Caco-2 (cell line): ENCODE measurements around the gene OSCAR. TPM values are rescaled to one million over a fixed set of nuclear protein-coding genes. Genes with fewer than 3 reads are reported as not detected.

ENCODE experiments used
- BruUV-seq: library from RNA; stranded (reverse); fragments of 400-500 nt; replicated peaks from 2 replicates; lab custom pipeline; 2021; lab: Mats Ljungman, UMichigan
- CTCF ChIA-PET: fragments of 300-600 bp; sonication (Branson Sonifier 250); formaldehyde crosslinking; loops from one replicate; lab custom pipeline; 2022; ENCODE audit warnings: antibody characterized with exemption; lab: Charles Lee
- POLR2A ChIA-PET: fragments of 300-600 bp; sonication (Branson Sonifier 250); formaldehyde crosslinking; loops from one replicate; lab custom pipeline; 2022; ENCODE audit warnings: antibody characterized with exemption; lab: Charles Lee
- DNase-seq, 2 experiments: peaks; one replicate each; pipeline versions ENCODE4 v3.0.0 to v3.0.0-alpha.2; 2020 to 2022
- H3K27me3 ChIP-seq: replicated peaks from 2 replicates; pipeline ENCODE4 v1.6.0; 2011; ENCODE audit warnings: low read length; ENCODE audit not compliant: control insufficient read depth, insufficient read depth
- H3K36me3 ChIP-seq: 2 replicates; pipeline ENCODE4 v1.5.1; 2011; ENCODE audit warnings: low read length; ENCODE audit not compliant: control insufficient read depth, insufficient read depth
- H3K4me1 ChIP-seq: fragments of 250-450 bp; sonication (Bioruptor Pico); 2 replicates; pipeline ENCODE4 v1.5.1; 2020; ENCODE audit warnings: mild to moderate bottlenecking
- H3K4me3 ChIP-seq: 2 replicates; pipeline ENCODE4 v1.5.1; 2011; ENCODE audit warnings: low read depth, mild to moderate bottlenecking, control low read depth, low read length
- H3K9me3 ChIP-seq: fragments of 250-450 bp; sonication (Bioruptor Pico); 2 replicates; pipeline ENCODE4 v1.5.1; 2020; ENCODE audit warnings: mild to moderate bottlenecking, moderate library complexity
- H3K27ac Mint-ChIP-seq: one replicate; pipeline ENCODE4 v1.8.0; 2022; ENCODE audit warnings: mixed read lengths; ENCODE audit not compliant: unreplicated experiment
- H3K27me3 Mint-ChIP-seq: one replicate; pipeline ENCODE4 v1.8.0; 2022; ENCODE audit warnings: mixed read lengths; ENCODE audit not compliant: insufficient read depth, unreplicated experiment
- H3K36me3 Mint-ChIP-seq: one replicate; pipeline ENCODE4 v1.8.0; 2022; ENCODE audit warnings: mild to moderate bottlenecking, mixed read lengths; ENCODE audit not compliant: insufficient read depth, unreplicated experiment
- H3K4me1 Mint-ChIP-seq: one replicate; pipeline ENCODE4 v1.8.0; 2022; ENCODE audit warnings: low read depth, mixed read lengths; ENCODE audit not compliant: unreplicated experiment
- H3K4me3 Mint-ChIP-seq: one replicate; pipeline ENCODE4 v1.8.0; 2022; ENCODE audit warnings: mild to moderate bottlenecking, moderate library complexity, mixed read lengths; ENCODE audit not compliant: unreplicated experiment
- H3K9me3 Mint-ChIP-seq: one replicate; pipeline ENCODE4 v1.8.0; 2022; ENCODE audit warnings: mixed read lengths; ENCODE audit not compliant: unreplicated experiment
- intact Hi-C: fragments of 100-400 bp; cut with micrococcal nuclease; formaldehyde crosslinking; loops from one replicate; pipeline ENCODE4 v1.10.0; 2022; ENCODE audit not compliant: unreplicated experiment
- total RNA-seq: library from RNA; stranded (reverse); gene quantifications from 2 replicates; pipeline ENCODE4 v1.2.3, GENCODE V29; 2022
- TF ChIP-seq, protein P1 (sequence below), 2 experiments: fragments of 200-600 bp in 1 of 2; IDR thresholded peaks; 1 replicate in 1 of 2; 2 replicates in 1 of 2; pipeline versions ENCODE4 v1.5.1 to v1.8.0; 2011 to 2022; ENCODE audit warnings: antibody characterized with exemption in 1 of 2, control low read depth in 1 of 2, inconsistent platforms in 1 of 2, low read depth in 1 of 2, low read length in 1 of 2, mild to moderate bottlenecking in 1 of 2, moderate library complexity in 1 of 2; ENCODE audit not compliant: insufficient read depth in 1 of 2, severe bottlenecking in 1 of 2, unreplicated experiment in 1 of 2

Gene OSCAR
- total RNA-seq, 1 experiment from 2014 or later = not detected

DNA sequence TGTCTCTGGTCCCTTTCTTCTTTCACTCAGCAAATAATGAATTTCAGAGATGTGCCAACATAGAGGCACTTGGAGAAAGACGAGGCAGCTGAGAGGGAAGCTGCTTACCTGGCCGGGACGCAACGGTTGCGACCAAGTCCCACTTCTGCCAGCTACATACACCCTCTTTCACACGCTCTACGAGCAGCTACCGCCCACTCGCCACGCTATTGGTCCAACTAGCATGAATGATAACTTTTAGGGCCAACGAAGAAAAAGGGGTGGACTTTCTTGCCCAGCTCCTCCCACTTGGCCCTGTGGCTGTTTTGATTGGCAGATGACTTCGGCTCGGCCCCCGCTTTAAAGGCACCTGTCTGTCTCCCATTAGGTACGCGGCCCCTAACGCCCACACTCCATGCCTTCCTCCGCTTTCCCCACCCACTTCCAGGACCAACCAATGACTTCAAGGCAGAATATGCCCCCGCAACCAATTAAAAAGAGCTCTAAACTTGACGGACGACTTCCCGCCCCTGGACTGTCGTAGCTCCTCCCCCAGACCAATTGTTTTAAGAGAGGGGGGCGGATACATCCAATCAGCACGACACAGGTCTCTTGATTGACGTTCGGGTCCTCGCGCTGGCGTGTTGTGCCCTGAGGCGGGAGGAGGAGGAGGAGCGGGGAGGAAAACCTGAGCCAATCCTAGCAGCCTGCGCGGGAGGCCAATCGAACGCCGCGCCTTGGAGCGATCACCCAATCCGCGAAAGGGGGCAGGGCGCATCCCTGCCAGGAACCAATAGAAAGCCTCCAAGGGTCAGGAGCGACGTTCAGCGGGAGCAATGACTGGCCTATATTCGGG lies 36.5 kb upstream of the OSCAR start:
- Mint-ChIP-seq H3K9me3 (no peaks in the 10 kb centered on the region), H3K4me1 (peaks cover 14% of the 10 kb centered on the region), H3K27ac (peak overlapping the region; percentile 82), H3K4me3 (peak overlapping the region; percentile 88), H3K36me3 (peaks cover 46% of the 10 kb centered on the region), H3K27me3 (no peaks in the 10 kb centered on the region)
- POLR2A ChIA-PET = interaction anchor here (0.5 to 2.2 kb wide), 23 partner anchors 9 to 1413 kb away, joined by 3 to 58 read pairs (median 4); partner anchors contain the start of genes LENG1, LENG9, MBOAT7 and MYADM
- no TSS peak for BruUV-seq
- peak; percentile 100 for DNase-seq
- Histone ChIP-seq H3K27me3 (no peaks in the 10 kb centered on the region), H3K4me1 (peaks cover 9% of the 10 kb centered on the region), H3K9me3 (no peaks in the 10 kb centered on the region), H3K4me3 (peak overlapping the region; percentile 96), H3K36me3 (0 out of 2 replicates have a peak, but pooled peaks cover 1% of the 10 kb centered on the region)
- TF ChIP-seq, protein P1, sequence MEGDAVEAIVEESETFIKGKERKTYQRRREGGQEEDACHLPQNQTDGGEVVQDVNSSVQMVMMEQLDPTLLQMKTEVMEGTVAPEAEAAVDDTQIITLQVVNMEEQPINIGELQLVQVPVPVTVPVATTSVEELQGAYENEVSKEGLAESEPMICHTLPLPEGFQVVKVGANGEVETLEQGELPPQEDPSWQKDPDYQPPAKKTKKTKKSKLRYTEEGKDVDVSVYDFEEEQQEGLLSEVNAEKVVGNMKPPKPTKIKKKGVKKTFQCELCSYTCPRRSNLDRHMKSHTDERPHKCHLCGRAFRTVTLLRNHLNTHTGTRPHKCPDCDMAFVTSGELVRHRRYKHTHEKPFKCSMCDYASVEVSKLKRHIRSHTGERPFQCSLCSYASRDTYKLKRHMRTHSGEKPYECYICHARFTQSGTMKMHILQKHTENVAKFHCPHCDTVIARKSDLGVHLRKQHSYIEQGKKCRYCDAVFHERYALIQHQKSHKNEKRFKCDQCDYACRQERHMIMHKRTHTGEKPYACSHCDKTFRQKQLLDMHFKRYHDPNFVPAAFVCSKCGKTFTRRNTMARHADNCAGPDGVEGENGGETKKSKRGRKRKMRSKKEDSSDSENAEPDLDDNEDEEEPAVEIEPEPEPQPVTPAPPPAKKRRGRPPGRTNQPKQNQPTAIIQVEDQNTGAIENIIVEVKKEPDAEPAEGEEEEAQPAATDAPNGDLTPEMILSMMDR (IDR thresholded peaks at IDR 0.05; ENCODE audit: insufficient read depth in 1 of 2, low read depth in 1 of 2, low read length in 1 of 2, severe bottlenecking in 1 of 2, unreplicated experiment in 1 of 2) = no peak
- CTCF ChIA-PET = interaction anchor here (0.6 to 1.8 kb wide), 14 partner anchors 14 to 344 kb away, joined by 3 to 16 read pairs (median 5); partner anchors contain the start of genes LENG1, MBOAT7, PRKCG and PRPF31
- intact Hi-C loops = loop anchor here (1.0 to 5.0 kb wide), 6 partner anchors 22 to 270 kb away; partner anchors contain the start of genes LENG1, MYADM, NDUFA3 and PRPF31

DNA sequence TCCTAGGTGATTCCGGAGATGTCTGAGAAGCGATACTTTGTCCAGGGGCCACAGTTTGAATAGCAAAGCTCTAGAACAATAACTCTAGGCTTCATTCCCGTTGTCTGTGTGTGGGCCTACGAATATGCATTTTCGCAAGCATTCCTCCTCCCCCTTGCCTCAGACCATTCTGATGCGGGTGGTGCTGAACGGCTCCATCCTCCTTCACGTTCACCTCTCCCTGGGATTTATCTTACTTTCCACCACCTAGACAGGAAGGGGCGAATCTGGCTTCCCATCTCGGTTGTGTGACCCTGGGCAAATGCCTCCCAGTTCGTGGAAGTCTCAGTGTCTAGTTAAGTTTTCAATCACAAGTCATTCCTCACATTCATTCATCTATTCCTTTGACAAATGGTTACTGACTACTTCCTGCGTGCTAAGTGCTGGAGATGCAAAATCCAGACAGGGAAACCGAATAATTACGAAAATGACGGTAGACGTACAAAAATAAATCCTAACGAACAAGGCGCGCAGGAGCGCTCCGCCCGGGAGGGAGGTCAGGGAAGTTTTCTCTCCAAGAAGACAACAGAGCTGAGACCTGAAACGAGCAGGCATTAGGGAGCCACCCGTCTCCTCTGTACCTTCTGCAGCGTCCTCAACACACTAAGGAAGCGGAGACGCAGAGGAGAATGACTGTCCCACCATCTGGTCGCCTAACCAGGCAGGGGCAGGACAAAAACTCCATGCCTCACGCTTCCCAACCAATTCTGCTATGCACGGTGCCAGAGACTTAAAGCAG lies 35.7 kb upstream of the OSCAR start:
- peak overlapping the region; percentile 82 for H3K27ac Mint-ChIP-seq
- H3K27me3 Mint-ChIP-seq = no peaks in the 10 kb centered on the region
- Histone ChIP-seq H3K36me3 (peaks cover 1% of the 10 kb centered on the region; the same call in 1 of the 2 replicates), H3K27me3 (no peaks in the 10 kb centered on the region), H3K4me3 (peak overlapping the region; percentile 44), H3K9me3 (no peaks in the 10 kb centered on the region), H3K4me1 (peaks cover 9% of the 10 kb centered on the region)
- CTCF ChIA-PET = interaction anchor here (0.8 to 1.8 kb wide), 11 partner anchors 15 to 343 kb away, joined by 3 to 16 read pairs (median 6); partner anchors contain the start of genes LENG1, MBOAT7, PRKCG and PRPF31
- H3K4me1 Mint-ChIP-seq = peaks cover 14% of the 10 kb centered on the region
- POLR2A ChIA-PET = interaction anchor here (0.5 to 2.2 kb wide), 13 partner anchors 12 to 269 kb away, joined by 3 to 58 read pairs (median 7); partner anchors contain the start of genes LENG1, MBOAT7, MYADM and PRPF31
- TF ChIP-seq, protein P1 (IDR thresholded peaks at IDR 0.05; ENCODE audit: insufficient read depth in 1 of 2, low read depth in 1 of 2, low read length in 1 of 2, severe bottlenecking in 1 of 2, unreplicated experiment in 1 of 2) = no peak
- intact Hi-C loops = loop anchor here (5.0 kb wide), 1 partner anchor 269 kb away; the partner anchor contains the start of gene MYADM
- DNase-seq = peak in 1 of 2 experiments; percentile 56
- peaks cover 49% of the 10 kb centered on the region for H3K36me3 Mint-ChIP-seq
- peak overlapping the region; percentile 88 for H3K4me3 Mint-ChIP-seq
- H3K9me3 Mint-ChIP-seq = no peaks in the 10 kb centered on the region
- TSS peak; percentile 95 for BruUV-seq
